Measurements from ENCODE around the gene TLR3.

The TLR3 gene

DNA sequence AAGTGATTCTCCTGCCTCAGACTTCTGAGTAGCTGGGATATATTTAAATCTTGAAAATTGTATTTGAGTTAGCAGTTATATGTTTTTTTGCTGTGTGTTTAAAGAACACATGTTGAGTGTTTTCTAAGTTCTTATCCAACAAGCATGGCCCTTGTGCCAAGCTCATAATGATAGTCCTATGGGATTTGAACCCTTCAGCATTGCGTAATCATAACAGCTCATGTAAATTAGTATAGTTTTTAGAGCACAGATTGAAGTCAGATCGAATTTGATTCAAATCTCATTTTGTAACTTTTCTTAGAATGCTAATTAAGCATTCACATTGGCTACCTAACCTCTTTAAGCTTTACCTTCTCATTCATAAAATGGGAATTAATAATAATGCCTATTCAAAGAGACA lies 47.7 kb downstream of the TLR3 start:
- H3F3A ChIP-seq (ENCODE audit: insufficient read depth): no peaks in the 10 kb centered on the region
- TF ChIP-seq CTCF (IDR thresholded peaks at IDR 0.05; ENCODE audit: insufficient read depth, low read length, poor library complexity, severe bottlenecking) (no peak), EZH2phosphoT487 (conservative IDR thresholded peaks at IDR 0.05; ENCODE audit: low read length) (no peak)
- no peak overlapping the region for H3K4me2 ChIP-seq (ENCODE audit: low read depth, low read length, poor library complexity, severe bottlenecking)
- H3K9ac ChIP-seq (ENCODE audit: low read length): no peak overlapping the region
- H3K9me3 ChIP-seq (ENCODE audit: insufficient read depth, low read length): no peaks in the 10 kb centered on the region
- H3K27me3 ChIP-seq (ENCODE audit: low read length): no peaks in the 10 kb centered on the region
- no peaks in the 10 kb centered on the region for H3K79me2 ChIP-seq (ENCODE audit: insufficient read depth, low read length)
- no peaks in the 10 kb centered on the region for H3K9me2 ChIP-seq (replicated peaks; ENCODE audit: insufficient read depth, low read length)
- no peak overlapping the region for H3K4me3 ChIP-seq (ENCODE audit: insufficient read depth, low read length, poor library complexity, severe bottlenecking)
- no peak overlapping the region for H2AFZ ChIP-seq (ENCODE audit: low read depth, low read length, severe bottlenecking)
- H3K27ac ChIP-seq (ENCODE audit: low read depth, low read length): no peak overlapping the region
- no peaks in the 10 kb centered on the region for H4K20me1 ChIP-seq (ENCODE audit: low read depth, low read length)
- H3K36me3 ChIP-seq (ENCODE audit: low read length): no peaks in the 10 kb centered on the region

- no peaks in the 10 kb centered on the region for H3K9me3 ChIP-seq (ENCODE audit: insufficient read depth, low read length)
- H3K4me3 ChIP-seq (ENCODE audit: insufficient read depth, low read length, poor library complexity, severe bottlenecking): no peak overlapping the region
- no peak overlapping the region for H3K4me2 ChIP-seq (ENCODE audit: low read depth, low read length, poor library complexity, severe bottlenecking)
- H3K36me3 ChIP-seq (ENCODE audit: low read length): no peaks in the 10 kb centered on the region
- no peak overlapping the region for H3K27ac ChIP-seq (ENCODE audit: low read depth, low read length)
- H2AFZ ChIP-seq (ENCODE audit: low read depth, low read length, severe bottlenecking): no peak overlapping the region
- H3K79me2 ChIP-seq (ENCODE audit: insufficient read depth, low read length): no peaks in the 10 kb centered on the region
- no peak overlapping the region for H3K9ac ChIP-seq (ENCODE audit: low read length)
- H3K9me2 ChIP-seq (replicated peaks; ENCODE audit: insufficient read depth, low read length): no peaks in the 10 kb centered on the region
- no peaks in the 10 kb centered on the region for H3K27me3 ChIP-seq (ENCODE audit: low read length)
- H4K20me1 ChIP-seq (ENCODE audit: low read depth, low read length): no peaks in the 10 kb centered on the region
- no peaks in the 10 kb centered on the region for H3F3A ChIP-seq (ENCODE audit: insufficient read depth)
- TF ChIP-seq CTCF (IDR thresholded peaks at IDR 0.05; ENCODE audit: insufficient read depth, low read length, poor library complexity, severe bottlenecking): no peak
- no peak for TF ChIP-seq EZH2phosphoT487 (conservative IDR thresholded peaks at IDR 0.05; ENCODE audit: low read length)
These were observed 49.6 kb downstream of the TLR3 start for GRCh38 chr4:186118582-186118981.

GRCh38 chr4:186121057-186121456 lies 52.1 kb downstream of the TLR3 start:
- TF ChIP-seq EZH2phosphoT487 (conservative IDR thresholded peaks at IDR 0.05; ENCODE audit: low read length): no peak
- TF ChIP-seq CTCF (IDR thresholded peaks at IDR 0.05; ENCODE audit: insufficient read depth, low read length, poor library complexity, severe bottlenecking): no peak
- Histone ChIP-seq H4K20me1 (ENCODE audit: low read depth, low read length) (no peaks in the 10 kb centered on the region), H3K27me3 (ENCODE audit: low read length) (no peaks in the 10 kb centered on the region), H3K4me3 (ENCODE audit: insufficient read depth, low read length, poor library complexity, severe bottlenecking) (no peak overlapping the region), H3K4me2 (ENCODE audit: low read depth, low read length, poor library complexity, severe bottlenecking) (no peak overlapping the region), H3K9me3 (ENCODE audit: insufficient read depth, low read length) (no peaks in the 10 kb centered on the region), H3K9ac (ENCODE audit: low read length) (no peak overlapping the region), H3K27ac (ENCODE audit: low read depth, low read length) (no peak overlapping the region), H3F3A (ENCODE audit: insufficient read depth) (no peaks in the 10 kb centered on the region), H2AFZ (ENCODE audit: low read depth, low read length, severe bottlenecking) (no peak overlapping the region), H3K79me2 (ENCODE audit: insufficient read depth, low read length) (no peaks in the 10 kb centered on the region), H3K9me2 (replicated peaks; ENCODE audit: insufficient read depth, low read length) (no peaks in the 10 kb centered on the region), H3K36me3 (ENCODE audit: low read length) (no peaks in the 10 kb centered on the region)

DNA sequence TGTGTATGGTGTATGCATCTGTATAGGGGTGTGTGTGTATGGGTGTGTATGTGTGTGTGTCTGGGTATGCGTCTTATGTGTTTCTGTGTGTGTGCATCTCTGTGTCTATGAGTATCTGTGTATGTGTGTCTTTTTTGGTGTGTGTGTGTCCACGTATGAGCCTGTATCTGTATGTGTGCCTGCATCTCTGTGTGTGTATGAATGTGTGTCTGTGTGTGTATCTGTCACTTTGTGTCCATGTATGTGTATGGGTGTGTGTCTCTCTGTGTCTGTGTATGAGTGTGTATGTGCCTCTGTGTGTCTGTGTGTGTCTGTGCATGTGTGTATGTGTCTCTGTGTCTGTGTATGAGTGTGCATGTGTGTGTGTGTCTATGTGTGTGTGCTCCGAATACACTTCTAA lies 59.9 kb downstream of the TLR3 start:
- Histone ChIP-seq H3K27me3 (ENCODE audit: low read length) (no peaks in the 10 kb centered on the region), H2AFZ (ENCODE audit: low read depth, low read length, severe bottlenecking) (no peak overlapping the region), H3K79me2 (ENCODE audit: insufficient read depth, low read length) (no peaks in the 10 kb centered on the region)

More for the DNA sequence above, 59.9 kb downstream of the TLR3 start:
- no peaks in the 10 kb centered on the region for H3K9me2 ChIP-seq (replicated peaks; ENCODE audit: insufficient read depth, low read length)
- no peak overlapping the region for H3K27ac ChIP-seq (ENCODE audit: low read depth, low read length)
- no peaks in the 10 kb centered on the region for H3F3A ChIP-seq (ENCODE audit: insufficient read depth)
- H3K4me3 ChIP-seq (ENCODE audit: insufficient read depth, low read length, poor library complexity, severe bottlenecking): no peak overlapping the region
- no peak overlapping the region for H3K4me2 ChIP-seq (ENCODE audit: low read depth, low read length, poor library complexity, severe bottlenecking)
- no peak overlapping the region for H3K9ac ChIP-seq (ENCODE audit: low read length)
- no peaks in the 10 kb centered on the region for H3K36me3 ChIP-seq (ENCODE audit: low read length)
- H4K20me1 ChIP-seq (ENCODE audit: low read depth, low read length): no peaks in the 10 kb centered on the region
- no peaks in the 10 kb centered on the region for H3K9me3 ChIP-seq (ENCODE audit: insufficient read depth, low read length)
- TF ChIP-seq CTCF (IDR thresholded peaks at IDR 0.05; ENCODE audit: insufficient read depth, low read length, poor library complexity, severe bottlenecking) (no peak), EZH2phosphoT487 (conservative IDR thresholded peaks at IDR 0.05; ENCODE audit: low read length) (no peak)
